K562 (cell line): ENCODE results near the gene HOXB5. TPM values are rescaled to one million over a fixed set of nuclear protein-coding genes. Genes with fewer than 3 reads are reported as not detected.

ENCODE experiments used
- DPF2 ChIP-seq: fragments of 450-650 bp; IDR thresholded peaks from 2 replicates; pipeline ENCODE4 v1.6.1; 2016
- E4F1 ChIP-seq: fragments of 250-450 bp; sonication (Bioruptor Pico); IDR thresholded peaks from 2 replicates; pipeline ENCODE4 v1.5.0; 2021; ENCODE audit warnings: mild to moderate bottlenecking, borderline replicate concordance
- ELF1 ChIP-seq: fragments of 200-800 bp; sonication (Bioruptor generic); IDR thresholded peaks from 2 replicates; pipeline ENCODE4 v1.6.1; 2016; ENCODE audit warnings: missing genetic modification characterization, missing compliant biosample characterization
- ESRRB ChIP-seq: fragments of 250-450 bp; sonication (Bioruptor Pico); IDR thresholded peaks from 2 replicates; pipeline ENCODE4 v1.5.0; 2020; ENCODE audit warnings: mild to moderate bottlenecking, moderate library complexity, borderline replicate concordance
- HDAC6 ChIP-seq: IDR thresholded peaks from 2 replicates; pipeline ENCODE4 v1.6.1; 2012; ENCODE audit warnings: low read depth, mild to moderate bottlenecking, control low read depth, inconsistent platforms, low read length, moderate library complexity
- HNRNPK ChIP-seq: fragments of 200-400 bp; formaldehyde crosslinking; IDR thresholded peaks from one replicate; pipeline ENCODE4 v1.6.1; 2018; ENCODE audit warnings: mild to moderate bottlenecking, low read depth, low read length; ENCODE audit not compliant: poor library complexity, severe bottlenecking
- MCM2 ChIP-seq: fragments of 450-650 bp; IDR thresholded peaks from 2 replicates; pipeline ENCODE4 v1.6.1; 2017; ENCODE audit warnings: low read depth, mild to moderate bottlenecking
- MCM7 ChIP-seq, 2 experiments: fragments of 450-650 bp; IDR thresholded peaks; 2 replicates each; pipeline ENCODE4 v1.6.1; 2016 to 2018
- VEZF1 ChIP-seq: fragments of 200-800 bp; sonication (Bioruptor generic); IDR thresholded peaks from 2 replicates; pipeline ENCODE4 v1.6.1; 2017; ENCODE audit warnings: missing genetic modification characterization, missing compliant biosample characterization
- ZBTB1 ChIP-seq: sonication (generic); formaldehyde crosslinking; IDR thresholded peaks from 2 replicates; pipeline ENCODE4 v1.8.1; 2023; ENCODE audit warnings: missing genetic modification reagents, low read depth, mild to moderate bottlenecking, borderline replicate concordance
- ZBTB40 ChIP-seq, 2 experiments: fragments of 450-650 bp in 1 of 2; sonication (generic) in 1 of 2; formaldehyde crosslinking in 1 of 2; IDR thresholded peaks; 2 replicates each; pipeline versions ENCODE4 v1.7.1 to v1.9.0; 2016 to 2022; ENCODE audit warnings: inconsistent platforms in 1 of 2, mild to moderate bottlenecking in 1 of 2, missing genetic modification reagents in 1 of 2
- ZFP1 ChIP-seq: fragments of 450-650 bp; formaldehyde crosslinking; IDR thresholded peaks from 2 replicates; pipeline ENCODE4 v1.4.0; 2020; ENCODE audit warnings: mild to moderate bottlenecking, mixed read lengths
- ZNF280A ChIP-seq: fragments of 450-650 bp; IDR thresholded peaks from 2 replicates; pipeline ENCODE4 v1.6.1; 2018; ENCODE audit warnings: mild to moderate bottlenecking, low read depth; ENCODE audit not compliant: partially characterized antibody
- polyA plus RNA-seq, 8 experiments: library from polyadenylated mRNA; depleted of rRNA in 4 of 8; stranded (reverse) in 5 of 8; unstranded in 3 of 8; fragments of >200 nt; fragmentation: Nextera tagmentation in 2 of 8; fragmentation: Illumina TruSeq in 1 of 8; extraction: Ambion mirVana in 2 of 8; extraction: Trizol in 1 of 8; gene quantifications; 2 replicates each; pipeline versions ENCODE4 v1.2.1 to v1.2.3, GENCODE V29; 2011 to 2014; ENCODE audit warnings: inconsistent platforms in 1 of 8, missing spikeins in 1 of 8
- total RNA-seq, 7 experiments: library from RNA; depleted of rRNA in 6 of 7; stranded (reverse); fragments of >200 nt in 6 of 7; fragmentation: Illumina TruSeq in 2 of 7; extraction: Trizol in 2 of 7; gene quantifications; 2 replicates each; pipeline versions ENCODE4 v1.2.1 to v1.2.3, GENCODE V29; 2011 to 2021; ENCODE audit warnings: low replicate concordance in 1 of 7

HOXB5 gene
- total and polyA plus RNA-seq, 9 of the 15 experiments (the other 6 are each of a cell fraction or from before 2014, with no cell fraction given): 0.24 to 2.7 (median 0.65) TPM

- TF ChIP-seq HDAC6 (no peak), ZFP1 (CRISPR knock-in tag) (no peak), DPF2 (no peak), MCM2 (no peak), HNRNPK (no peak), ZBTB1 (CRISPR knock-in tag) (no peak), ZBTB40 (IDR thresholded peaks at IDR 0.05) (no peak), ZBTB40 (CRISPR knock-in tag; IDR thresholded peaks at IDR 0.05) (no peak), ZNF280A (no peak), ELF1 (tag) (0 out of 2 replicates have a peak, but pooled peaks have one; percentile 32), ESRRB (CRISPR knock-in tag) (no peak), MCM7 (IDR thresholded peaks at IDR 0.05) (no peak), E4F1 (CRISPR knock-in tag) (peak; percentile 54; the same call in 1 of the 2 replicates), VEZF1 (CRISPR knock-in tag) (peak; percentile 97)
Measured at GRCh38 chr17:48541577-48542113, 51.9 kb downstream of the HOXB5 start (continued).
